ACC112 (cell line): ENCODE measurements around the gene PHF21B.

Experiments
- H2AFZ ChIP-seq: fragments of 200-600 bp; sonication (generic); one replicate; pipeline ENCODE4 v1.6.0; 2017; ENCODE audit warnings: antibody characterized with exemption, low read length; ENCODE audit not compliant: unreplicated experiment
- H3K27ac ChIP-seq: fragments of 200-600 bp; sonication (generic); 2 replicates; pipeline ENCODE4 v1.5.1; 2014; ENCODE audit warnings: low read depth, mild to moderate bottlenecking, antibody characterized with exemption, low read length, moderate library complexity
- H3K27me3 ChIP-seq: fragments of 200-600 bp; sonication (generic); 2 replicates; pipeline ENCODE4 v1.6.1; 2014; ENCODE audit warnings: mild to moderate bottlenecking, antibody characterized with exemption, low read length, moderate library complexity, mixed read lengths; ENCODE audit not compliant: insufficient read depth
- H3K36me3 ChIP-seq: fragments of 200-600 bp; sonication (generic); 2 replicates; pipeline ENCODE4 v1.6.1; 2016; ENCODE audit warnings: mild to moderate bottlenecking, antibody characterized with exemption, low read length, moderate library complexity, mixed read lengths; ENCODE audit not compliant: insufficient read depth
- H3K4me1 ChIP-seq: fragments of 200-600 bp; sonication (generic); one replicate; pipeline ENCODE4 v1.6.1; 2016; ENCODE audit warnings: low read length, mixed read lengths; ENCODE audit not compliant: insufficient read depth, unreplicated experiment, control insufficient read depth
- H3K4me3 ChIP-seq: fragments of 200-600 bp; sonication (generic); 2 replicates; pipeline ENCODE4 v1.5.1; 2014; ENCODE audit warnings: mild to moderate bottlenecking, low read depth, low read length
- H3K79me2 ChIP-seq: fragments of 200-600 bp; sonication (generic); one replicate; pipeline ENCODE4 v1.6.0; 2016; ENCODE audit warnings: low read length; ENCODE audit not compliant: control insufficient read depth, unreplicated experiment, insufficient read depth

The PHF21B gene

DNA sequence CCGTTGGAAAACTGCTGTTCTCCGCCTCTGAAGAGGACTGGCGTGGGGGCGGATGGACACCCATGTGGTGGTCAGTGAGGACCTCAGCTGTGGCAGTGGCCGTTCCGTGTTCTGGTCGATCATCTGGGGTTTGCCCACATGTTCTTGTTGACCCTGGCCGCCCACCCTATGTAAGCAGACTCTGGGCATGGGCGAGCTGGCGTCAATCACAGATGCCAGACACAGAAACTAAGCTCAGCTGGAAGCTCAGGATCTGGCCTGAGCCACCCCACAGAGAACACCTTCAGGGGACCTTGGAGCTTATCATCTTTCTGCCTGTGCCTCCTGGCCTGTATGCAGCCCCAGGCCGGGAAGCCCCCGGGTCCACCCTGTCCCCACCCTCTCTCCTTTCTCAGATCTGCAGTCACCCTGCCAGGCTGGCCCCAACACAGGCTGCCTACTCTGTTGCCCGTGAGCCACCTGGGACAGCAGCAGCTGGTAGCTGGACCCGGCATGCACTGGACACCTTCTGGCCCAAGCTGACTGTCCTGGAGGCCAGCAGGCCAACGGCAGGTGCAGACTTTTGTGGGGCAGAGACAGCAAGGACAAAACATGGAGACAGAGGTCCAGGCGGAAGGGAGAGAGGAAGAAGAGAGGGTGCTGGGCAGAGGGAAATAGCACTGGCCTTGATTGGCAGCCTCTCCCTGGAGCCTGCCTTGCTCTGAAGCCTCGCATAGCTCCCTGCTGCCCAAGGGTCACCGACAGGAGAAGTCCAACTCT is 91.5 kb downstream of the PHF21B start:
- Histone ChIP-seq H3K27ac (no peak overlapping the region), H2AFZ (no peak overlapping the region), H3K4me1 (no peaks in the 10 kb centered on the region), H3K27me3 (peaks cover 23% of the 10 kb centered on the region; the same call in 1 of the 2 replicates), H3K36me3 (no peaks in the 10 kb centered on the region), H3K4me3 (no peak overlapping the region), H3K79me2 (no peaks in the 10 kb centered on the region)

- Histone ChIP-seq H3K27me3 (peaks cover 23% of the 10 kb centered on the region; the same call in 1 of the 2 replicates), H3K79me2 (no peaks in the 10 kb centered on the region), H3K4me3 (no peak overlapping the region), H3K27ac (no peak overlapping the region), H3K36me3 (no peaks in the 10 kb centered on the region), H3K4me1 (no peaks in the 10 kb centered on the region), H2AFZ (no peak overlapping the region)
Observed at GRCh38 chr22:44917372-44918165, 92.2 kb downstream of the PHF21B start.

DNA sequence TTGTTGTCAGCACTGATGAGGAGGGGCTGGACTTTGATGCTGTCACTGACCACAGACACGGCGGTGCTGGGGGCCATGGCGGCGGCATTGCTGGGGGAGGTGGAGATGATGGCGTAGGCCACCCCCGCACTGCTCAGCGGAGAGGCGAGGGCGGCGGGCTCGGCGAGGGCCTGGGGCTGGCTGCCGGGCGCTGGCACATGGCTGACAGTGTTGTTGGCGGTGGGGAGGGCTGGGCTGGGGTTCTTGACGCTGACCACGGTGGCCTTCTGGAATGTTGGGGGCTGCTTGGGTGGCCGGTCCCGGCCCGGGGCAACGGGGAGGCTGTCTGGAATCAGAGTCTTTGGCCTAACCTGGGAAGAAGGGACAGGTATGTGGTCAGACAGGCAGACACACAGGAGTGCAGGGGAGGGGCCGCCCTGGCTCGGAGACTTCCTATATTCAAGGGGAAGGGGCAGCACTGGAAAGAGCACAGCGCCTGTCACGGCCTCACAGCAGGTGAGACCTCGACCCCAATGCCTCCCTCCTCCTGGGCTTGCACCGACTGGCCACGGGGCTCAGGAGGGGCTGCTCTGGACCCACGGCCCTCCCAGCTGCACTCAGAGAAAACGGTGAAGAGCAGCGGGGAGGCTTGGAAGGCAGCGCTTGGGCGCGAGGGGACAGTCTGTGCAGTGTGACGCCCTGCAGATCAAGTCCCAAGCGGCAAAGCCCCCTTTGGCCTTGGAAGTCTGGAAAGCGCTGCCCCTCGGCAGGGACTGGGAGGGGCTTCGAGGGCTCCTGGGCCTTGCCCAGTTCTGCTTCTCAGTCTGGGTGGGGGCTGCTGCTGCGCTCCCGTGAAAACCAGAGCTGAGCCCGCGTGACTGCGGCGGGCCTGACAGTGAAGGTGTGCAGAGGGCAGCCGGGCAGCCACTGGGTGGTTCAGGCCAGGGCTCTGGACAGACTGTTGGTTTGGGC is 93.2 kb downstream of the PHF21B start:
- no peaks in the 10 kb centered on the region for H3K79me2 ChIP-seq
- H3K4me3 ChIP-seq, result no peak overlapping the region
- no peak overlapping the region for H2AFZ ChIP-seq
- no peaks in the 10 kb centered on the region for H3K4me1 ChIP-seq
- peaks cover 23% of the 10 kb centered on the region; the same call in 1 of the 2 replicates for H3K27me3 ChIP-seq
- no peak overlapping the region for H3K27ac ChIP-seq
- no peaks in the 10 kb centered on the region for H3K36me3 ChIP-seq

DNA sequence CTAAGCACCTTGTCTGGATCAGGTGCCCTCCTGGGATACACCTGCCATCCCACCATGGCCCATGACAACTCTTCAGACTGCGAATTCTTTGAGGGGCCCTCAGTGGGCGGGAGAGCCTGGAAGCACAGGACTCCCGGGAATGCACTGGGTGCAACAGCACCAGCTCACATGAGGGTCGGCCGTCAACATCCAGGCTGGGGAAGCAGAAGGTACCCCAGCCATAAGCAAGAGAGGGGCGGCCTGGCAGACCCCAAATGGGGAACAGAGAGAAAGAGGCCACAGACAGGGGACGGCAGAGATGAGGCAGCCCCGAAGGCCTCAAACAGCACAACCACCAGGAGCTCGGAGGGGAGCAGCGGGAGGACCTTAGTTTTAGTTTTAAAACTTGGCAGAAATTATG is 94.4 kb downstream of the PHF21B start:
- H3K79me2 ChIP-seq, result no peaks in the 10 kb centered on the region
- no peak overlapping the region for H3K27ac ChIP-seq
- no peak overlapping the region for H3K4me3 ChIP-seq
- no peak overlapping the region for H2AFZ ChIP-seq
- H3K36me3 ChIP-seq, result no peaks in the 10 kb centered on the region
- H3K4me1 ChIP-seq, result no peaks in the 10 kb centered on the region
- peaks cover 20% of the 10 kb centered on the region; the same call in 1 of the 2 replicates for H3K27me3 ChIP-seq

DNA sequence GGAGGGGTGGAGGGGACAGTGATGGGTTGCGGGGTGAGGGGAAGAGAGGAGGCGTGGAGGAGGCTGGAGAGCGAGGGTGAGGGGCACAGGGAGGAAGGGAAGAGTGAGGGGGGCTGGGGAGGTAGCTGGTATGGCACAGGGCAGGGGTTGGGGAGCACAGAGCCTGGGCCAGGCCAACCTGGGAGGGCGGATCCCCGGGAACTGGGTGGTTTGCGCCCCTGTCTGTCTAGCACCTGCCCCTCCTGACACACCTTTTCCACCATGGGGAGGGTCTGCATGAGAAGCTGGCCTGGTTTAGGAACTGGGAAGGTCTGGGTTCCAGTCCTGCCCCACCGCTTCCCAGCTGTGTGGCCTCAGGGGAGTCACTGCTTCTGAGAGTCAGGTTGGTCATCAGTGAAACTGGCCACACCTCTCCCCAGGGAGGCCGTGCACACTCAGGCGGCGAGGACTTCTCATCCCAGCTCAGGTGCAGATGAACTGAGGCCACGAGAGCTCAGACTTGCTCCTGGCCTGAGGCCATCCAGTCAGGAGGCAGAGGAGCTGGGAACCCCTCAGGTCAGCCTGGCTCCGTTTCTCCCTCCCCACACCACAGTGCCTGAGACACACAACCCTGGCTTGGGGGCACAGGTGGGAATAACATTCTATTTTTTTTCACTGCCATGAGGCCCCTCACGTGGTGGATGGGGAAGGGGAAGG is 95.6 kb downstream of the PHF21B start:
- Histone ChIP-seq H3K27me3 (0 out of 2 replicates have a peak, but pooled peaks cover 8% of the 10 kb centered on the region), H2AFZ (no peak overlapping the region), H3K4me3 (no peak overlapping the region), H3K27ac (no peak overlapping the region), H3K4me1 (no peaks in the 10 kb centered on the region), H3K79me2 (no peaks in the 10 kb centered on the region), H3K36me3 (no peaks in the 10 kb centered on the region)

- Histone ChIP-seq H2AFZ (no peak overlapping the region), H3K4me1 (no peaks in the 10 kb centered on the region), H3K27ac (no peak overlapping the region), H3K4me3 (no peak overlapping the region), H3K36me3 (no peaks in the 10 kb centered on the region), H3K27me3 (0 out of 2 replicates have a peak, but pooled peaks cover 8% of the 10 kb centered on the region), H3K79me2 (no peaks in the 10 kb centered on the region)
Observed at GRCh38 chr22:44913198-44913983, 96.4 kb downstream of the PHF21B start.

- Histone ChIP-seq H3K4me1 (no peaks in the 10 kb centered on the region), H3K36me3 (no peaks in the 10 kb centered on the region), H2AFZ (no peak overlapping the region), H3K27me3 (no peaks in the 10 kb centered on the region), H3K4me3 (no peak overlapping the region), H3K27ac (no peak overlapping the region), H3K79me2 (no peaks in the 10 kb centered on the region)
Observed at GRCh38 chr22:44909241-44909640, 100.6 kb downstream of the PHF21B start.

- H3K4me3 ChIP-seq, result no peak overlapping the region
- no peaks in the 10 kb centered on the region for H3K36me3 ChIP-seq
- H2AFZ ChIP-seq, result no peak overlapping the region
- no peaks in the 10 kb centered on the region for H3K79me2 ChIP-seq
- H3K27me3 ChIP-seq, result no peaks in the 10 kb centered on the region
- no peak overlapping the region for H3K27ac ChIP-seq
- no peaks in the 10 kb centered on the region for H3K4me1 ChIP-seq
Observed at GRCh38 chr22:44907765-44908737, 101.8 kb downstream of the PHF21B start.
